GM19455 (cell line): ENCODE results near the gene TMEM86A.

Experiments used
- ATAC-seq: cut with Tn5 transposase; IDR thresholded peaks from one replicate; pipeline ENCODE4 v1.9.1; 2021; ENCODE audit not compliant: unreplicated experiment

TMEM86A gene

GRCh38 chr11:18699848-18700261 is 1.3 kb downstream of the TMEM86A start:
- ATAC-seq: no peak

GRCh38 chr11:18700375-18700774 is 1.8 kb downstream of the TMEM86A start:
- no peak for ATAC-seq

- ATAC-seq: no peak
Measured at GRCh38 chr11:18700872-18701271, 2.3 kb downstream of the TMEM86A start.

GRCh38 chr11:18701614-18702216 is 3.1 kb downstream of the TMEM86A start:
- no peak for ATAC-seq

- no peak for ATAC-seq
Measured at GRCh38 chr11:18703001-18703763, 4.6 kb downstream of the TMEM86A start.

- ATAC-seq: no peak
Measured at GRCh38 chr11:18704045-18704645, 5.6 kb downstream of the TMEM86A start.

GRCh38 chr11:18704698-18705097 is 6.1 kb downstream of the TMEM86A start:
- ATAC-seq: no peak

GRCh38 chr11:18705651-18706281 is 7.2 kb downstream of the TMEM86A start:
- ATAC-seq: no peak

- no peak for ATAC-seq
Measured at GRCh38 chr11:18706330-18707243, 8.0 kb downstream of the TMEM86A start.

GRCh38 chr11:18707811-18708340 is 9.3 kb downstream of the TMEM86A start:
- ATAC-seq: no peak

GRCh38 chr11:18709414-18709813 is 10.8 kb downstream of the TMEM86A start:
- no peak for ATAC-seq

GRCh38 chr11:18710545-18710944 is 12.0 kb downstream of the TMEM86A start:
- ATAC-seq: no peak

- no peak for ATAC-seq
Measured at GRCh38 chr11:18713646-18714442, 15.3 kb downstream of the TMEM86A start.

GRCh38 chr11:18714443-18714780 is 15.8 kb downstream of the TMEM86A start:
- ATAC-seq: no peak

GRCh38 chr11:18715476-18715875 is 16.9 kb downstream of the TMEM86A start:
- ATAC-seq: no peak

GRCh38 chr11:18720091-18720807 is 21.7 kb downstream of the TMEM86A start:
- no peak for ATAC-seq

- peak; percentile 65 for ATAC-seq
Measured at GRCh38 chr11:18720808-18721560, 22.4 kb downstream of the TMEM86A start.

GRCh38 chr11:18721561-18722292 is 23.1 kb downstream of the TMEM86A start:
- ATAC-seq: peak; percentile 73
